Caco-2 (cell line): ENCODE results near the gene MMS22L. TPM values are rescaled to one million over a fixed set of nuclear protein-coding genes. Genes with fewer than 3 reads are reported as not detected.

Source experiments
- BruUV-seq: library from RNA; stranded (reverse); fragments of 400-500 nt; replicated peaks from 2 replicates; lab custom pipeline; 2021; lab: Mats Ljungman, UMichigan
- CTCF ChIA-PET: fragments of 300-600 bp; sonication (Branson Sonifier 250); formaldehyde crosslinking; loops from one replicate; lab custom pipeline; 2022; ENCODE audit warnings: antibody characterized with exemption; lab: Charles Lee
- POLR2A ChIA-PET: fragments of 300-600 bp; sonication (Branson Sonifier 250); formaldehyde crosslinking; loops from one replicate; lab custom pipeline; 2022; ENCODE audit warnings: antibody characterized with exemption; lab: Charles Lee
- DNase-seq, 2 experiments: peaks; one replicate each; pipeline versions ENCODE4 v3.0.0 to v3.0.0-alpha.2; 2020 to 2022
- H3K27me3 ChIP-seq: replicated peaks from 2 replicates; pipeline ENCODE4 v1.6.0; 2011; ENCODE audit warnings: low read length; ENCODE audit not compliant: control insufficient read depth, insufficient read depth
- H3K36me3 ChIP-seq: 2 replicates; pipeline ENCODE4 v1.5.1; 2011; ENCODE audit warnings: low read length; ENCODE audit not compliant: control insufficient read depth, insufficient read depth
- H3K4me1 ChIP-seq: fragments of 250-450 bp; sonication (Bioruptor Pico); 2 replicates; pipeline ENCODE4 v1.5.1; 2020; ENCODE audit warnings: mild to moderate bottlenecking
- H3K4me3 ChIP-seq: 2 replicates; pipeline ENCODE4 v1.5.1; 2011; ENCODE audit warnings: low read depth, mild to moderate bottlenecking, control low read depth, low read length
- H3K9me3 ChIP-seq: fragments of 250-450 bp; sonication (Bioruptor Pico); 2 replicates; pipeline ENCODE4 v1.5.1; 2020; ENCODE audit warnings: mild to moderate bottlenecking, moderate library complexity
- H3K27ac Mint-ChIP-seq: one replicate; pipeline ENCODE4 v1.8.0; 2022; ENCODE audit warnings: mixed read lengths; ENCODE audit not compliant: unreplicated experiment
- H3K27me3 Mint-ChIP-seq: one replicate; pipeline ENCODE4 v1.8.0; 2022; ENCODE audit warnings: mixed read lengths; ENCODE audit not compliant: insufficient read depth, unreplicated experiment
- H3K36me3 Mint-ChIP-seq: one replicate; pipeline ENCODE4 v1.8.0; 2022; ENCODE audit warnings: mild to moderate bottlenecking, mixed read lengths; ENCODE audit not compliant: insufficient read depth, unreplicated experiment
- H3K4me1 Mint-ChIP-seq: one replicate; pipeline ENCODE4 v1.8.0; 2022; ENCODE audit warnings: low read depth, mixed read lengths; ENCODE audit not compliant: unreplicated experiment
- H3K4me3 Mint-ChIP-seq: one replicate; pipeline ENCODE4 v1.8.0; 2022; ENCODE audit warnings: mild to moderate bottlenecking, moderate library complexity, mixed read lengths; ENCODE audit not compliant: unreplicated experiment
- H3K9me3 Mint-ChIP-seq: one replicate; pipeline ENCODE4 v1.8.0; 2022; ENCODE audit warnings: mixed read lengths; ENCODE audit not compliant: unreplicated experiment
- CTCF ChIP-seq, 2 experiments: fragments of 200-600 bp in 1 of 2; IDR thresholded peaks; 1 replicate in 1 of 2; 2 replicates in 1 of 2; pipeline versions ENCODE4 v1.5.1 to v1.8.0; 2011 to 2022; ENCODE audit warnings: antibody characterized with exemption in 1 of 2, control low read depth in 1 of 2, inconsistent platforms in 1 of 2, low read depth in 1 of 2, low read length in 1 of 2, mild to moderate bottlenecking in 1 of 2, moderate library complexity in 1 of 2; ENCODE audit not compliant: insufficient read depth in 1 of 2, severe bottlenecking in 1 of 2, unreplicated experiment in 1 of 2
- intact Hi-C: fragments of 100-400 bp; cut with micrococcal nuclease; formaldehyde crosslinking; loops from one replicate; pipeline ENCODE4 v1.10.0; 2022; ENCODE audit not compliant: unreplicated experiment
- total RNA-seq: library from RNA; stranded (reverse); gene quantifications from 2 replicates; pipeline ENCODE4 v1.2.3, GENCODE V29; 2022

Gene MMS22L
- total RNA-seq, 1 experiment from 2014 or later = 32.1 TPM

GRCh38 chr6:97111243-97111642 lies 171.8 kb downstream of the MMS22L start:
- no peaks in the 10 kb centered on the region for H3K4me1 Mint-ChIP-seq
- Histone ChIP-seq H3K9me3 (no peaks in the 10 kb centered on the region), H3K36me3 (no peaks in the 10 kb centered on the region), H3K27me3 (no peaks in the 10 kb centered on the region), H3K4me3 (no peak overlapping the region), H3K4me1 (no peaks in the 10 kb centered on the region)
- H3K4me3 Mint-ChIP-seq = no peak overlapping the region
- no peaks in the 10 kb centered on the region for H3K9me3 Mint-ChIP-seq
- TF ChIP-seq CTCF (IDR thresholded peaks at IDR 0.05; ENCODE audit: insufficient read depth in 1 of 2, low read depth in 1 of 2, low read length in 1 of 2, severe bottlenecking in 1 of 2, unreplicated experiment in 1 of 2) = no peak
- ChIA-PET CTCF (no interaction called here), POLR2A (no interaction called here)
- BruUV-seq = no TSS peak
- intact Hi-C loops = no loop called here
- no peak for DNase-seq
- no peaks in the 10 kb centered on the region for H3K36me3 Mint-ChIP-seq
- H3K27me3 Mint-ChIP-seq = peaks cover 7% of the 10 kb centered on the region
- no peak overlapping the region for H3K27ac Mint-ChIP-seq

- no peak for TF ChIP-seq CTCF (IDR thresholded peaks at IDR 0.05; ENCODE audit: insufficient read depth in 1 of 2, low read depth in 1 of 2, low read length in 1 of 2, severe bottlenecking in 1 of 2, unreplicated experiment in 1 of 2)
- H3K27me3 ChIP-seq = no peaks in the 10 kb centered on the region
- H3K27me3 Mint-ChIP-seq = peaks cover 7% of the 10 kb centered on the region
- ChIA-PET CTCF (no interaction called here), POLR2A (no interaction called here)
- no peak for DNase-seq
- no peaks in the 10 kb centered on the region for H3K36me3 ChIP-seq
- no peaks in the 10 kb centered on the region for H3K9me3 ChIP-seq
- H3K4me3 Mint-ChIP-seq = no peak overlapping the region
- no peaks in the 10 kb centered on the region for H3K9me3 Mint-ChIP-seq
- H3K4me1 Mint-ChIP-seq = no peaks in the 10 kb centered on the region
- H3K4me1 ChIP-seq = no peaks in the 10 kb centered on the region
- H3K36me3 Mint-ChIP-seq = no peaks in the 10 kb centered on the region
- intact Hi-C loops = no loop called here
- H3K4me3 ChIP-seq = no peak overlapping the region
- BruUV-seq = no TSS peak
- H3K27ac Mint-ChIP-seq = no peak overlapping the region
Measured at GRCh38 chr6:97110626-97111025, 172.4 kb downstream of the MMS22L start.

GRCh38 chr6:97110149-97110548 lies 172.9 kb downstream of the MMS22L start:
- no peaks in the 10 kb centered on the region for H3K9me3 ChIP-seq
- H3K4me3 ChIP-seq = no peak overlapping the region
- Mint-ChIP-seq H3K4me3 (no peak overlapping the region), H3K4me1 (no peaks in the 10 kb centered on the region), H3K27ac (no peak overlapping the region), H3K36me3 (no peaks in the 10 kb centered on the region), H3K9me3 (no peaks in the 10 kb centered on the region), H3K27me3 (peaks cover 11% of the 10 kb centered on the region)
- no peaks in the 10 kb centered on the region for H3K36me3 ChIP-seq
- POLR2A ChIA-PET = no interaction called here
- intact Hi-C loops = no loop called here
- no peaks in the 10 kb centered on the region for H3K27me3 ChIP-seq
- TF ChIP-seq CTCF (IDR thresholded peaks at IDR 0.05; ENCODE audit: insufficient read depth in 1 of 2, low read depth in 1 of 2, low read length in 1 of 2, severe bottlenecking in 1 of 2, unreplicated experiment in 1 of 2) = no peak
- no peak for DNase-seq
- CTCF ChIA-PET = no interaction called here
- BruUV-seq = no TSS peak
- no peaks in the 10 kb centered on the region for H3K4me1 ChIP-seq
